ENCODE measurements around the gene TAF4. TPM values are rescaled to one million over a fixed set of nuclear protein-coding genes. Genes with fewer than 3 reads are reported as not detected.
A peak's percentile ranks its signal among the peaks of the same experiment; 100 is the strongest.

The TAF4 gene
- total and polyA plus RNA-seq, 2 of the 13 experiments (the other 11 are each of a cell fraction or from before 2014, with no cell fraction given), result 5.9 to 12.0 TPM

DNA sequence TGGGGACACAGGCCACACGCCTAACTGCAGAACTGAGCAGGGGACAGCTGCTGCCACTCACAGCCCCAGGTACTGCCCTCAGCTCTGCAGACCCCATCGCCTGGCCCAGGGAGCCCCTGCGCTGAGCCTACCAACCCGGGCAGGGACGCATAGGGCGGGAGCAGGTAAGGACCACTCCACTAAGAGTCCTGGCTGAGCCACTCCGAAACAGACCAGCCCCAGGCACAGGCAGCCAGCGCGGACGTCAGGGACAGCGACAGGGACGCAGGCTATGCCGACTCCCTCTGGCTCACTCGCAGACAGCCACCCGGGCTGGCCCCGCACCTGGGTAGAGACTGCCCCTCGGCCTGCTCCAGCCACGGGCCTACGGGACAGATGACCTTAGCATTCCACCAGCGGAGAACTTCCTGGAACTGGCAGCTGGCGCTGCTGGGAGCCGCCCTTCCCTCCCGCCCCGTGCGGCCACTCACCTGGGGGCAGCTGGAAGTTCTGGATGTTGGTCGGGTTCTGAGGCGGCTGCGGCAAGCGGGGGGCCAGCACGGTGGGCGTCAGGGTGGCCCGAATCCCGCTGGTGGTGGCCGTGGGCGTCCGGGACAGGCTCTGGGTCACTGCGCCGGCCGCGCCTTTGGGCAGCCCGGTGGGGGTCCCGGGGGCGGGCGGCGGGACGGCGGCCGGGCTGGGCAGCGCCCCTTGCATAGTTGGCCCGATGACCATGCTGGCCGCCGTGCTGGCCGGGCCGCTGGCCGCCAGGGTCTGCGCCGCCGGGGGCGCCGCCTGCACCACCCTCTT lies 1.5 kb downstream of the TAF4 start (continued):
- TF ChIP-seq, protein P1, sequence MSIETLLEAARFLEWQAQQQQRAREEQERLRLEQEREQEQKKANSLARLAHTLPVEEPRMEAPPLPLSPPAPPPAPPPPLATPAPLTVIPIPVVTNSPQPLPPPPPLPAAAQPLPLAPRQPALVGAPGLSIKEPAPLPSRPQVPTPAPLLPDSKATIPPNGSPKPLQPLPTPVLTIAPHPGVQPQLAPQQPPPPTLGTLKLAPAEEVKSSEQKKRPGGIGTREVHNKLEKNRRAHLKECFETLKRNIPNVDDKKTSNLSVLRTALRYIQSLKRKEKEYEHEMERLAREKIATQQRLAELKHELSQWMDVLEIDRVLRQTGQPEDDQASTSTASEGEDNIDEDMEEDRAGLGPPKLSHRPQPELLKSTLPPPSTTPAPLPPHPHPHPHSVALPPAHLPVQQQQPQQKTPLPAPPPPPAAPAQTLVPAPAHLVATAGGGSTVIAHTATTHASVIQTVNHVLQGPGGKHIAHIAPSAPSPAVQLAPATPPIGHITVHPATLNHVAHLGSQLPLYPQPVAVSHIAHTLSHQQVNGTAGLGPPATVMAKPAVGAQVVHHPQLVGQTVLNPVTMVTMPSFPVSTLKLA (IDR thresholded peaks at IDR 0.05), result no peak
- no peak for TF ChIP-seq CENPT (CRISPR knock-in tag; IDR thresholded peaks at IDR 0.05; ENCODE audit: low read depth)
- TF ChIP-seq HDAC1 (CRISPR knock-in tag; IDR thresholded peaks at IDR 0.05), result peak; percentile 53
- TF ChIP-seq, protein P2, sequence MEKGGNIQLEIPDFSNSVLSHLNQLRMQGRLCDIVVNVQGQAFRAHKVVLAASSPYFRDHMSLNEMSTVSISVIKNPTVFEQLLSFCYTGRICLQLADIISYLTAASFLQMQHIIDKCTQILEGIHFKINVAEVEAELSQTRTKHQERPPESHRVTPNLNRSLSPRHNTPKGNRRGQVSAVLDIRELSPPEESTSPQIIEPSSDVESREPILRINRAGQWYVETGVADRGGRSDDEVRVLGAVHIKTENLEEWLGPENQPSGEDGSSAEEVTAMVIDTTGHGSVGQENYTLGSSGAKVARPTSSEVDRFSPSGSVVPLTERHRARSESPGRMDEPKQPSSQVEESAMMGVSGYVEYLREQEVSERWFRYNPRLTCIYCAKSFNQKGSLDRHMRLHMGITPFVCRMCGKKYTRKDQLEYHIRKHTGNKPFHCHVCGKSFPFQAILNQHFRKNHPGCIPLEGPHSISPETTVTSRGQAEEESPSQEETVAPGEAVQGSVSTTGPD (CRISPR knock-in tag; IDR thresholded peaks at IDR 0.05), result peak; percentile 63; the same call in 1 of the 2 replicates
- TF ChIP-seq NRL (CRISPR knock-in tag; IDR thresholded peaks at IDR 0.05; ENCODE audit: borderline replicate concordance), result peak; percentile 26; the same call in 1 of the 2 replicates
- TF ChIP-seq MAFK (conservative IDR thresholded peaks at IDR 0.05 in 1 of 2, IDR thresholded peaks at IDR 0.05 in 1 of 2; ENCODE audit: low read length in 2 of 2), result no peak
- 0 out of 2 replicates have a peak, but pooled peaks have one; percentile 51 for TF ChIP-seq ZBTB1 (CRISPR knock-in tag; IDR thresholded peaks at IDR 0.05; ENCODE audit: borderline replicate concordance)
- TF ChIP-seq SP5 (CRISPR knock-in tag; IDR thresholded peaks at IDR 0.05; ENCODE audit: borderline replicate concordance, low read depth), result peak; percentile 42; the same call in 1 of the 2 replicates
- TF ChIP-seq, protein P3, sequence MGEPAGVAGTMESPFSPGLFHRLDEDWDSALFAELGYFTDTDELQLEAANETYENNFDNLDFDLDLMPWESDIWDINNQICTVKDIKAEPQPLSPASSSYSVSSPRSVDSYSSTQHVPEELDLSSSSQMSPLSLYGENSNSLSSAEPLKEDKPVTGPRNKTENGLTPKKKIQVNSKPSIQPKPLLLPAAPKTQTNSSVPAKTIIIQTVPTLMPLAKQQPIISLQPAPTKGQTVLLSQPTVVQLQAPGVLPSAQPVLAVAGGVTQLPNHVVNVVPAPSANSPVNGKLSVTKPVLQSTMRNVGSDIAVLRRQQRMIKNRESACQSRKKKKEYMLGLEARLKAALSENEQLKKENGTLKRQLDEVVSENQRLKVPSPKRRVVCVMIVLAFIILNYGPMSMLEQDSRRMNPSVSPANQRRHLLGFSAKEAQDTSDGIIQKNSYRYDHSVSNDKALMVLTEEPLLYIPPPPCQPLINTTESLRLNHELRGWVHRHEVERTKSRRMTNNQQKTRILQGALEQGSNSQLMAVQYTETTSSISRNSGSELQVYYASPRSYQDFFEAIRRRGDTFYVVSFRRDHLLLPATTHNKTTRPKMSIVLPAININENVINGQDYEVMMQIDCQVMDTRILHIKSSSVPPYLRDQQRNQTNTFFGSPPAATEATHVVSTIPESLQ (CRISPR knock-in tag; conservative IDR thresholded peaks at IDR 0.05), result no peak
- no peak for TF ChIP-seq ZFAT (CRISPR knock-in tag; conservative IDR thresholded peaks at IDR 0.05)
- TF ChIP-seq ZNF766 (CRISPR knock-in tag; IDR thresholded peaks at IDR 0.05; ENCODE audit: borderline replicate concordance), result no peak; the same call in 1 of the 2 replicates
- TF ChIP-seq NFKBIZ (CRISPR knock-in tag; IDR thresholded peaks at IDR 0.05), result 0 out of 2 replicates have a peak, but pooled peaks have one; percentile 58
- peak; percentile 86 for TF ChIP-seq ZNF883 (CRISPR knock-in tag; IDR thresholded peaks at IDR 0.05; ENCODE audit: not compliant biosample characterization)
- TF ChIP-seq, protein P4, sequence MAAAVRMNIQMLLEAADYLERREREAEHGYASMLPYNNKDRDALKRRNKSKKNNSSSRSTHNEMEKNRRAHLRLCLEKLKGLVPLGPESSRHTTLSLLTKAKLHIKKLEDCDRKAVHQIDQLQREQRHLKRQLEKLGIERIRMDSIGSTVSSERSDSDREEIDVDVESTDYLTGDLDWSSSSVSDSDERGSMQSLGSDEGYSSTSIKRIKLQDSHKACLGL (CRISPR knock-in tag; IDR thresholded peaks at IDR 0.05), result peak; percentile 86; the same call in 1 of the 2 replicates
- TF ChIP-seq ZNF446 (CRISPR knock-in tag; IDR thresholded peaks at IDR 0.05), result no peak
- TF ChIP-seq MZF1 (CRISPR knock-in tag; IDR thresholded peaks at IDR 0.05; ENCODE audit: borderline replicate concordance), result peak; percentile 94; the same call in 1 of the 2 replicates
- TF ChIP-seq ZNF773 (CRISPR knock-in tag; IDR thresholded peaks at IDR 0.05; ENCODE audit: borderline replicate concordance), result peak; percentile 31; the same call in 1 of the 2 replicates
- TF ChIP-seq NONO (IDR thresholded peaks at IDR 0.05), result no peak
- TF ChIP-seq NONO (CRISPR knock-in tag; conservative IDR thresholded peaks at IDR 0.05), result peak; percentile 77; the same call in 1 of the 2 replicates
- TF ChIP-seq, protein P5, sequence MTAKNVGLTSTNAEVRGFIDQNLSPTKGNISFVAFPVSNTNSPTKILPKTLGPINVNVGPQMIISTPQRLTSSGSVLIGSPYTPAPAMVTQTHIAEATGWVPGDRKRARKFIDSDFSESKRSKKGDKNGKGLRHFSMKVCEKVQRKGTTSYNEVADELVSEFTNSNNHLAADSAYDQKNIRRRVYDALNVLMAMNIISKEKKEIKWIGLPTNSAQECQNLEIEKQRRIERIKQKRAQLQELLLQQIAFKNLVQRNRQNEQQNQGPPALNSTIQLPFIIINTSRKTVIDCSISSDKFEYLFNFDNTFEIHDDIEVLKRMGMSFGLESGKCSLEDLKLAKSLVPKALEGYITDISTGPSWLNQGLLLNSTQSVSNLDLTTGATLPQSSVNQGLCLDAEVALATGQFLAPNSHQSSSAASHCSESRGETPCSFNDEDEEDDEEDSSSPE (CRISPR knock-in tag; IDR thresholded peaks at IDR 0.05), result 0 out of 2 replicates have a peak, but pooled peaks have one; percentile 22

Data from HepG2 (cell line).